ENCODE results near the gene ARF6.

The ARF6 gene

DNA sequence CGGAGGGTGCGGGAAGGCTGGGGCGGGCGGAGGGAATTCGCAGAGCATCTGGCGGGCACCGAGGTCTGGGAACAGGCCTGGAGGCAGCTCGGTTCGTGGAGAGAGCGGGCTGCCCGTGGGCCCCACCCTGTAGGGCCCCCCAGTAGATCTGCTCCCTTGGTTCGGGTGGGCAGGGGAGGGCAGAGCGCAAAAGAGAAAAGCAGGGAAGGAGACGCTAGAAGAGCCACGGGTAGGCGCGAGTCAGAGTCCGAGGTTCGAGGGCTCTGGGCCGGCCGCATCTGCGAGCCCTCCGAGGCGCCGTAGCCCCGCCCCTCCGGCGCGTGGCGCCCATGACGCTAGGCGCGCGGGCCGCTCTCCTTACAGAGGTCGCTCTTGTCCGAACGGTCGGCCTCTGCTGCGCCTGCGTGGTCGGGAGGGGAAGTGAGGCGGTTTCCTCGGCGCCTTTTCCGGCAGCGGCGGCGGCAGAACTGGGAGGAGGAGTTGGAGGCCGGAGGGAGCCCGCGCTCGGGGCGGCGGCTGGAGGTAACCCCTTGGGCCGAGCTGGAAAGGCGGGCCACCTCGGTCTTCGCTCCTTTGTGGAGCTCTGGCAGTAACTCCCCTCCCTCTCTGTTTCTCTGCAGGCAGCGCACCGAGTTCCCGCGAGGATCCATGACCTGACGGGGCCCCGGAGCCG, at the start of gene ARF6:
Gene ARF6, plus strand, starts transcription at position 447 of the 673 bp plus-strand sequence. CDS start 655 bp downstream, outside the sequence.
- no peak for TF ChIP-seq GATA2 (IDR thresholded peaks at IDR 0.05; ENCODE audit: low read depth, low read length)
- TF ChIP-seq GATA3 (IDR thresholded peaks at IDR 0.05; ENCODE audit: low read depth, low read length) = no peak

DNA sequence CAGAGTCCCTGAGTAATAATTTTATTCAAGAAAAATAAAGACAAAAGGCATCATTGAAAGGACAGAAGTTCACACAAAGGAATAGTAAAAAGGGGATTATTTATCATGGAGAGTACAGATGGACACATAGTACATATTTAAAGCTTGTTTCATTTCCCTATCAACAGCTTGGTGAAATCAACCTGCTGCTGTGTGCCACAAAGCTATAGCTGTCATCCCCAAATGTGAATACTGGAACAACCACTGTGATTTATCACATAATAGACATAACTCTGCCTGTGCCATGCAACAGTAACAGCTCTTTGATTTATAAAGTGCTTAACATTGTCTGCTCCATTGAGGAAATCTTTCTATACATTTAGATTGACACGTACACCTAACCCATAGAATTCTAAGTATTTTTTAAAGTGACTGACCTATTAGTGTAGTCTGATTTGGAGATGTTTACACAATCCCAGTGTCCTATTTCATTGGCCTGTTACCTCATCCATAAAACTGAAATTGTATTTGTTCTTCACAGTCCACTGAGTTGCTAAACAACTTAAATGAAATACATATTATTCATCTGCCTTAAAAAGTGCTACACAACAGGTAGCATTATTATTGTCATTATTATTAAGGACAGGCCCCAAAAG, 43.6 kb upstream of the ARF6 start:
- TF ChIP-seq GATA3 (IDR thresholded peaks at IDR 0.05; ENCODE audit: low read depth, low read length) (no peak), GATA2 (IDR thresholded peaks at IDR 0.05; ENCODE audit: low read depth, low read length) (no peak)

DNA sequence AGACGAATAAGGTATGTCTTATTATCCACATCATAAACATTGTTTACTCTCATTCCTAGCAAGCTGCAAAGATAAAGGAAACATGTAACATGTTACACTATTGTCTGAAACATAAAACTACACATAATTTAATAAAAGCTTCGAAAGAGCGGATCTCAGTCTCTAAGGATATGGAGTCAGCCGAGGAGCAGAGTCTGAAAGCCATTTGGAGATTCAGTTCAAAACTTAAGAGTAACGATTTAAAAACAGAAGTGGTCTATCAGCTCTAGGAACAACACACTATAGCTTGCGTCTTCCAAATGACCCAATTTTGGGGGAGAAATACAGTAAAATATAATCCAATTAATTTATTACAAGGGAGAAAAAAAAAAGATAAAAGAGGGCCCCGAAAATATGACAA, 41.1 kb upstream of the ARF6 start:
- no peak for TF ChIP-seq GATA2 (IDR thresholded peaks at IDR 0.05; ENCODE audit: low read depth, low read length)
- TF ChIP-seq GATA3 (IDR thresholded peaks at IDR 0.05; ENCODE audit: low read depth, low read length) = no peak

DNA sequence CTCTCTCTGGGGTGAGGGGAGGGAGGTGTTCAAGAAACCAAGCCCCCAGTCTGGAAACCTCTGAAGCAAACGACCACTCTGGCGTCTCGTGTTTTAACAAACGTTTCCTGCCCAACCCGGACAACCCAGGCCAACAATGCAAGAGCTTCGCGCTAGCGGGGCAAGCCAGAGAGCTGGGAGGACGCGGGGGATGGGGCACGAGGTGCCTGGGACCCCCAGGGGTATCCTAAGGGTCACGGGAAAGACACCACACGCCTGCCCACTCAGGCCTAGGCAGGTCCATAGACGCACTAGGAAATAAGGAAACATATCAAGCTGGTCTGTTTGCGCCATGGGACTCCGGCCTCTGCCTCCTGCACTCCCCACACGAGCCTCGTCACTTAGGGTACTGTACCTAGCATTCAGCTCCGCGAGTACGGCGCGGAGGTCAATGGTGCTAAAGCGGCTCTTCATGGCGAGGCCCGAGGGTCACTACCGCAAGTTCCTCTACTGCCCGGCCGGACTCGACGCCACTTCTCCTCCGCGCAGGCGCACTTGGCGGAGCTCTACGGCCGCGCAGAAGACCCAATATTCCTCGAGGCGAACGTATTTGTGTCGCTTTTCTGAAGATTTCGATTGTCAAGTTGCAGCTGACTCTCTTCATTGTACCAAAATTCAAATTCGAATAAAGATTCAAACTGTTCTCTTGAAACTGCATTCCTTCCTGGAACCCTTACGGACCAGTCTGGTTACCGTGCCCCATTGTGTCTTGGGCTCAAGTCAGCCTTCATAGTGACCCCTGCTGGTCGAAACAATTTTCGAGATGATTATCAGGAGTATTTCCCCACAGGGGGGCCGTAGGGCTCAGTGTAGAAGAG, 40.4 kb upstream of the ARF6 start, which contains the start of gene NEMF:
Gene NEMF, minus strand, starts transcription at position 488 of the 857 bp plus-strand sequence. Its CDS starts 35 bp downstream, at position 453.
- peak; percentile 91 for TF ChIP-seq GATA3 (IDR thresholded peaks at IDR 0.05; ENCODE audit: low read depth, low read length)
- peak; percentile 97 for TF ChIP-seq GATA2 (IDR thresholded peaks at IDR 0.05; ENCODE audit: low read depth, low read length)

DNA sequence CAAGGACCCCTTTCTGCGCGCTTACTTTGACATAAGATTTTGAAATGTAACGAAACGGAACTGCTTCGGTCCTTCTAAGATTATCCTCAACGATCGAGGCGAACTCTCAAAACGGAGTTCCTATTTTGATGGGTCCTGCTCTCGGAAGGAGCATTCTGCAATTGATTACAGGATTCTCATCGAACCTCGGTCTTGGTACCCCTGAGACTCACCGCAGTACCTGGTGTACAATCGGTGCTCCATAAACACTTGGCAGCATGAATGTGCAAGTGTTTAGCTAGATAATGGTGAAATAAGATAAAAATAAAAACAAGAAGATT, 39.8 kb upstream of the ARF6 start:
- 0 out of 2 replicates have a peak, but pooled peaks have one; percentile 10 for TF ChIP-seq GATA3 (IDR thresholded peaks at IDR 0.05; ENCODE audit: low read depth, low read length)
- TF ChIP-seq GATA2 (IDR thresholded peaks at IDR 0.05; ENCODE audit: low read depth, low read length) = no peak

DNA sequence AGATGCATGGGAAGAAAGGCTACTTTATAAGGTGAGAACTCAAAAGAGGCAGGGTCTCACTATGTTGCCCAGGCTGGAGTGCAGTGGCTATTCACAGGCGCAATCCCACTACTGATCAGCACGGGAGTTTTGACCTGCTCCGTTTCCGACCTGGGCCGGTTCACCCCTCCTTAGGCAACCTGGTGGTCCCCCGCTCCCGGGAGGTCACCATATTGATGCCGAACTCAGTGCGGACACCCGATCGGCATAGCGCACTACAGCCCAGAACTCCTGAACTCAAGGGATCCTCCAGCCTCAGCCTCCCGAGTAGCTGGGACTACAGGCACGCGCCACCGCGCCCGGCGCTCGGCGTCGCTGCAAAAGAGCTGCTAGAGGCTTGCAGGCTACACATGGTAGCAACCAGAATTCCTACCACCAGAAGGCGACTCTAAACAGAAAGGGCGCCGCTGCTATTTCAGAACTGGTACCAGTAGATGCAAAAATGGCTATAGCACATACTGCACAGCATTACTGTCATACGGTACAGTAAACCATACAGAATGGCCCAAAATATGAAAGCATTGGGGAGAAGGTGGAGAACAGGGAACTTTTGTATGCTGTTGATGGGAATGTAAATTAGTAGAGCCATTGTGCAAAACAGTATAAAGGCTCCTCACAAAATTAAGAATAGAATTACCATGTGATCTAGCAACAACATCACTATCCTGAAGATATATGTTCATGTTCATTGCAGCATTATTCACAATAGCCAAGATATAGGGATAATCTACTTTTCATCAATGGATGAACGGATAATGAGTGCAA, 39.1 kb upstream of the ARF6 start:
- TF ChIP-seq GATA2 (IDR thresholded peaks at IDR 0.05; ENCODE audit: low read depth, low read length) (no peak), GATA3 (IDR thresholded peaks at IDR 0.05; ENCODE audit: low read depth, low read length) (no peak)

DNA sequence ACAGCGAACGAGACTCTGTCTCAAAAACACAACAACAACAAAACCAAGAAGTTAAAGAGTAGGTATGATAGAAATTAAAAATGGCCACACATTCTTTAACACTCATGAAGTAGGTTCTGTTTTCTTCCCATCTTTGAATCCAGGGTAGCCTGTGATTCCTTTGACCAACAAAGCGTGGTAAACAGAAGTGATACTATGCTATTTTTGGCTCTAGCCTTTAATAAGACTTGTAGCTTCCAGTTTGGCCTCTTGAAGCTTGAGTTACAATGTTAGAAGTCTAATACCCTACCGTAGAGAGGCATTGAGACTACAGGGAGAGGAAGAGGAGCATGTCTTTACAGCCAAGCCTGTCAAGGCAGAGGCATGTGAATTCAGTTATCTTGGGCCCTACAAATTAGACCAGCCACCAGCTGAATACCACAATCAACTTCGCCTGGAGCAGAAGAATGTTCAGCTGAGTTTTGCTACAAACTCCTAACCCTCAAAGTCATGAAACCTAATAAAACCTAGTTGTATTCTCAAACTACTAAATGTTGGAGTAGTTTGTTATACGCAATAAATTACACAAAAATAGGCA, 35.4 kb upstream of the ARF6 start:
- TF ChIP-seq GATA2 (IDR thresholded peaks at IDR 0.05; ENCODE audit: low read depth, low read length) = no peak
- no peak for TF ChIP-seq GATA3 (IDR thresholded peaks at IDR 0.05; ENCODE audit: low read depth, low read length)

DNA sequence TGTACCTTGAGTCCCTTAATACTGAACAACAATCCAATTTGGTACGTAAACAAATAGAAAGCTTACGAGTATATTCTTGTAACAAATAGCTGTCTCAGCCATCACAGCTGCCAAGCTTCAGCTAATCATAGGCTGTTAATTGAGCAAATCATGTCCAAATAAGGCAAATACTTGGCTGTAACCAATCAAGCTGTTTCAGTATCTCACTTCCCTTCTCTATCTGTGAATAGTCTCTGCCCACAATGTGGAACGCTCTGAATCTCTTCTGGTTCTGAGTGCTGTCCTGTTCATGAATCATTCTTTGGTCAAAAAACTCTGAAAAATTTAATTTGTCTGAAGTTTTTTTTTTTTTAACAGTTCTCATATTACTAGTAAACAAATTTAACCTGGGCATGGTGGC, 34.5 kb upstream of the ARF6 start:
- TF ChIP-seq GATA2 (IDR thresholded peaks at IDR 0.05; ENCODE audit: low read depth, low read length) = no peak

DNA sequence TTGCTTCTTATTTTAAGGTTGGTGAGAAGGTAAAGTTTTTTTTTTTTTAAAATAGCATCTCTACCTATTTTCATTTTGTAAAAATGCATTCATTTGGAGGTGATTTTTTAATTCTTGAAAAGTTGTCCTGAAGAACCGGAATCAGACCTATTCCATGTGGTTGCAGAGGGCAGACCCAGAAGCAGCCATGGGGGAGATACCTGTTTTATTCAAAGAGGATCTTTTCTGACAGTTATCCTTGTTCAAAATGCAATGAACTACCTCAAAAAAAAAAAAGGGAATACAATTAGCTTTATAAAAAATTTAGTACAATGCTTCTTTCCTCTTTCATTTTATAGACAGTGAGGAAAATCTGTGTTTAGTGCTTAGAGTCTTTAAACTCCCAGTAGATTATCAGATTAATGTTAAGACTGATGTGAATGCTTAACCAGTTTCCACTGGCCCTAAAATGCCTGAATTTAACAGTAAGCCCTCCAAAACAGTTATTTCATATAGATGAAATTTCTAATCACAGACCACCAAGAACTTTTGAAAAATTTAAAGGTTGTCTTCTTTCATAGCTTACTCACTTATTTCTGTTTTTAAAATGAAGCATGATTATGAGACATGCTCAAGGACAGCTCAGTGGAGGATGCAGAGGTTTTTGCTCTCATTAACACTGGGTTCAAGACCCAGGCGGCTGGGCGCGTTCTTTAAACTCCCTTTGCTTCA, 31.7 kb upstream of the ARF6 start:
- no peak for TF ChIP-seq GATA3 (IDR thresholded peaks at IDR 0.05; ENCODE audit: low read depth, low read length)
- TF ChIP-seq GATA2 (IDR thresholded peaks at IDR 0.05; ENCODE audit: low read depth, low read length) = no peak

DNA sequence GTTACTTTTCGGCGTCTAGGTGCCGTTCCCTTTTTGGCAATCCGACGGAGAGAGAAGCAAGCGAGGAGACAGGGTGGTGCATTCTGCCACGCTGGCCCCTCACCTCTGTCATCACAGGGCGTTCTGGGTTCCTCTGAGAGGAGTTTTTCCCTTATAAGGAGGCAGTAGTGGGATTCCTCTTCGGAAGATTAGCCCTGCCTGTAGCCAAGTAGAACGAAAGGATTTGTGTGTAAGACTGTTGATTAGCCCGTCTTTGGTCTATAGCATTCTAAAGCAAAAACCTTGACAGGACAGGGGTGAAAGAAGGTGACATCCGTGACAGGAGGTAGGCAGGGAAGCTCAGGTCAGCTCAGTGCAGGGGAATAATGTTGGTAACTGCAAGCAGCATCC, 31.2 kb upstream of the ARF6 start:
- TF ChIP-seq GATA2 (IDR thresholded peaks at IDR 0.05; ENCODE audit: low read depth, low read length) = no peak

DNA sequence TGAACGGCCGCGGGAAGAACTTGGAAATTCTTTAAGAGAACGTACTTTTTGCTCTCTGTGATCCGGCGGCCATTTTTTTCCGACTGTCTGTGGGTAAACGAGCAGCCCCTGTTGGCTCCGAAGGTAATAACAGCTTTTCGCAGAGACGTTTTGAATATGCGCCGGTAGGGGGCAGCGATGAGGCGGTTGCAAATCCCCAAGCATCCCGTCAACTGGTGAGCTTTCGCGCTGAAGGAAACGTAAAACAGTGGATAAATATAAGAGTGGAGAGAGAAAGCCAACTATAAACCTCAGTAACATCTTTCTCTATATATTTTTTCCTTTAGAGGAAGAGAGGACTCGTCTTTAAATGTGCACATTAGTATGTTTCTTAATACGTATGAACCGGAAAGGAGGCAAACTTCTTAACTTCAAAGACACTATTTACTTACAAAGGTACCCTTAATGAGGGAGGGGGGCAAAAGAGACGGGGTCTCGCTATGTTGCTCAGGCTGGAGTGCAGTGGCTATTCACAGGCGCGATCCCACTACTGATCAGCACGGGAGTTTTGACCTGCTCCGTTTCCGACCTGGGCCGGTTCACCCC, 30.7 kb upstream of the ARF6 start:
- TF ChIP-seq GATA3 (IDR thresholded peaks at IDR 0.05; ENCODE audit: low read depth, low read length) (no peak), GATA2 (IDR thresholded peaks at IDR 0.05; ENCODE audit: low read depth, low read length) (no peak)

DNA sequence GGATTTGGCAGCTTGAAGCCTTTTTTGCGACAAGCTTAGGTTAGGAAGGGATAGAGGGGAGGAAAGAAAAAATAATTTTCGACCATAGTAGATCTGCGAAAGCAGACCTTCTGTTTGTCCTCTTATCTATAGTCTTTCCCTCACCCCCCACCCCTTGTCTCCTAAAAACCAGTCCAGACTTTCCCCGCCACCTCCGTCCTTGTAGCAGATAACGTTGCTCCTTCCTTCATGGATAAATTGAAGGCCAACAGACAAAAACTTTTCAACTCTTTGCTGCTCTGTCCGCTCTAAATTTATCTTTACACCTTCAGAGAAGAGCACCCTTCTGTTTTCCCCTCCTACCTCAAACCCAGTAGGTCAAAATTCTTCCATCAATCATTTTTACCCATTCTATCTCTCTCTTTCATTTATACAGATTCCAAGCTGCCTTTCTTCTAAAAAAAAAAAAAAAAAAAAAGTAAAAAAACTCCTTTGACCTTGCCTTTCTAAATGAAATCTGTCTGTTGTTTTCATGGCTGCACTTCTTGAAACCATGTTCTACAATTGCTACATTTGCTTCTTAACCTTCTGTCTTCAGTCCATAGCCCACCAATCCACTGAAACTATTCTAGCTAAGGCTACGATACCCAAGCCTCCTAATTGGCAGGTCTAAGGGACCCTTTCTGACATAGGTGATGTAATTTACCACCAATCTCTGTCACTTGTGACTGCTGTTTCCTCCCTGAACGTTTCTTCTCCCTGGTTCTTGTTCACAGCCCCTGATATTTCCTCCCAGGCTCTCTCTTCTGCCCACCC, 29.2 kb upstream of the ARF6 start:
- no peak for TF ChIP-seq GATA3 (IDR thresholded peaks at IDR 0.05; ENCODE audit: low read depth, low read length)
- TF ChIP-seq GATA2 (IDR thresholded peaks at IDR 0.05; ENCODE audit: low read depth, low read length) = no peak
